Muscle of arm (tissue), 12 donors: ENCODE measurements around the gene TMEM9B. TPM values are rescaled to one million over a fixed set of nuclear protein-coding genes. Genes with fewer than 3 reads are reported as not detected.
"Not testable (repeated sequence)": the region's sequence is repeated elsewhere in the genome, so short reads cannot be mapped to it uniquely, and the experiment has no call there.

ENCODE experiments used
- DNase-seq: peaks from one replicate; pipeline ENCODE4 v3.0.0-alpha.2; 2013
- polyA plus RNA-seq, 12 donors: library from polyadenylated mRNA; unstranded; fragments of 120-200 nt; gene quantifications; one replicate each; pipeline ENCODE4 v1.2.1, GENCODE V29; 2013; ENCODE audit not compliant: insufficient read length in 12 of 12

TMEM9B gene
- polyA plus RNA-seq, 12 donors = 31.7 to 54.2 (median 41.3) TPM; not detected in 1

- no peak for DNase-seq
Measured at GRCh38 chr11:8983552-8983951, 19.3 kb upstream of the TMEM9B start.

- DNase-seq = no peak
Measured at GRCh38 chr11:8980485-8980884, 16.2 kb upstream of the TMEM9B start.

GRCh38 chr11:8979365-8979764 is 15.1 kb upstream of the TMEM9B start:
- not testable (repeated sequence) for DNase-seq

GRCh38 chr11:8973121-8973520 is 8.9 kb upstream of the TMEM9B start:
- no peak for DNase-seq

GRCh38 chr11:8971924-8972316 is 7.7 kb upstream of the TMEM9B start:
- DNase-seq = no peak

- no peak for DNase-seq
Measured at GRCh38 chr11:8971196-8971923, 7.1 kb upstream of the TMEM9B start.

GRCh38 chr11:8967184-8967583 is 2.9 kb upstream of the TMEM9B start:
- no peak for DNase-seq

- no peak for DNase-seq
Measured at GRCh38 chr11:8963569-8964323, 496 bp downstream of the TMEM9B start.

- no peak for DNase-seq
Measured at GRCh38 chr11:8962841-8963240, 1.4 kb downstream of the TMEM9B start.

- DNase-seq = no peak
Measured at GRCh38 chr11:8961401-8961800, 2.8 kb downstream of the TMEM9B start.

- DNase-seq = peak; percentile 66
Measured at GRCh38 chr11:8959546-8960166, 4.6 kb downstream of the TMEM9B start.

- no peak for DNase-seq
Measured at GRCh38 chr11:8956860-8957259, 7.4 kb downstream of the TMEM9B start.

- DNase-seq = no peak
Measured at GRCh38 chr11:8948886-8949285, 15.4 kb downstream of the TMEM9B start.

- no peak for DNase-seq
Measured at GRCh38 chr11:8947230-8947943, 16.9 kb downstream of the TMEM9B start.

GRCh38 chr11:8942518-8943066 is 21.6 kb downstream of the TMEM9B start, which contains the start of gene ASCL3:
ASCL3 (minus strand) TSS chr11:8943016; CDS start chr11:8938161, 4,855 bp downstream.
- DNase-seq = no peak

- no peak for DNase-seq
Measured at GRCh38 chr11:8941341-8942103, 22.7 kb downstream of the TMEM9B start.

GRCh38 chr11:8937659-8938058 is 26.6 kb downstream of the TMEM9B start:
- no peak for DNase-seq

- no peak for DNase-seq
Measured at GRCh38 chr11:8937159-8937558, 27.1 kb downstream of the TMEM9B start.

GRCh38 chr11:8935789-8936188 is 28.5 kb downstream of the TMEM9B start:
- DNase-seq = not testable (repeated sequence)

GRCh38 chr11:8934742-8935488 is 29.3 kb downstream of the TMEM9B start:
- no peak for DNase-seq
